Trophoblast cell (in vitro differentiated cells and primary cell): ENCODE measurements around the gene MYRF.
A peak's percentile ranks its signal among the peaks of the same experiment; 100 is the strongest.

Experiments
- DNase-seq, 2 donors: peaks; one replicate each; pipeline ENCODE4 v3.0.0-alpha.2; 2016
- H2AFZ ChIP-seq: 2 replicates; pipeline ENCODE4 v1.6.1; 2013; ENCODE audit warnings: low read length, moderate library complexity, mild to moderate bottlenecking; ENCODE audit not compliant: insufficient read depth, poor library complexity
- H2AK5ac ChIP-seq: 2 replicates; pipeline ENCODE4 v1.6.1; 2013; ENCODE audit warnings: mild to moderate bottlenecking, low read length
- H2BK120ac ChIP-seq: 2 replicates; pipeline ENCODE4 v1.6.1; 2013; ENCODE audit warnings: low read length, mild to moderate bottlenecking, moderate library complexity; ENCODE audit not compliant: insufficient read depth, poor library complexity
- H2BK12ac ChIP-seq: 2 replicates; pipeline ENCODE4 v1.6.1; 2013; ENCODE audit warnings: mild to moderate bottlenecking, low read length, moderate library complexity
- H2BK5ac ChIP-seq: 2 replicates; pipeline ENCODE4 v1.6.1; 2013; ENCODE audit warnings: low read length, low read depth, moderate library complexity, mild to moderate bottlenecking; ENCODE audit not compliant: poor library complexity
- H3K14ac ChIP-seq: 2 replicates; pipeline ENCODE4 v1.6.1; 2013; ENCODE audit warnings: mild to moderate bottlenecking, low read length
- H3K18ac ChIP-seq: 2 replicates; pipeline ENCODE4 v1.6.1; 2013; ENCODE audit warnings: mild to moderate bottlenecking, low read length
- H3K23ac ChIP-seq: 2 replicates; pipeline ENCODE4 v1.6.1; 2013; ENCODE audit warnings: low read length
- H3K27ac ChIP-seq: 2 replicates; pipeline ENCODE4 v1.5.1; 2013; ENCODE audit warnings: low read depth, mild to moderate bottlenecking, inconsistent platforms, low read length, moderate library complexity
- H3K27me3 ChIP-seq: 2 replicates; pipeline ENCODE4 v1.6.1; 2013; ENCODE audit warnings: inconsistent platforms, mild to moderate bottlenecking, low read length, moderate library complexity; ENCODE audit not compliant: insufficient read depth
- H3K36me3 ChIP-seq, 2 experiments: 1 replicate in 1 of 2; 2 replicates in 1 of 2; pipeline ENCODE4 v1.6.1; 2013; ENCODE audit warnings: low read length in 2 of 2, mild to moderate bottlenecking in 2 of 2, moderate library complexity in 1 of 2; ENCODE audit not compliant: insufficient read depth in 2 of 2, control insufficient read depth in 1 of 2
- H3K4ac ChIP-seq: 2 replicates; pipeline ENCODE4 v1.6.1; 2013; ENCODE audit warnings: low read depth, mild to moderate bottlenecking, low read length, moderate library complexity
- H3K4me1 ChIP-seq, 2 experiments: 1 replicate in 1 of 2; 2 replicates in 1 of 2; pipeline ENCODE4 v1.6.1; 2013; ENCODE audit warnings: low read length in 2 of 2, mild to moderate bottlenecking in 2 of 2, moderate library complexity in 1 of 2; ENCODE audit not compliant: insufficient read depth in 2 of 2, control insufficient read depth in 1 of 2
- H3K4me2 ChIP-seq: 2 replicates; pipeline ENCODE4 v1.6.1; 2013; ENCODE audit warnings: inconsistent platforms, mild to moderate bottlenecking, low read length, moderate library complexity
- H3K4me3 ChIP-seq: 2 replicates; pipeline ENCODE4 v1.5.1; 2013; ENCODE audit warnings: mild to moderate bottlenecking, low read depth, low read length, inconsistent platforms
- H3K79me1 ChIP-seq: one replicate; pipeline ENCODE4 v1.6.1; 2013; ENCODE audit warnings: low read length
- H3K79me2 ChIP-seq: 2 replicates; pipeline ENCODE4 v1.6.1; 2013; ENCODE audit warnings: low read length, mild to moderate bottlenecking; ENCODE audit not compliant: control insufficient read depth, insufficient read depth, poor library complexity
- H3K9ac ChIP-seq: 2 replicates; pipeline ENCODE4 v1.6.1; 2013; ENCODE audit warnings: mild to moderate bottlenecking, low read length
- H3K9me3 ChIP-seq: 2 replicates; pipeline ENCODE4 v1.6.1; 2013; ENCODE audit warnings: low read depth, mild to moderate bottlenecking, control low read depth, inconsistent platforms, low read length; ENCODE audit not compliant: insufficient read depth
- H4K12ac ChIP-seq: 2 replicates; pipeline ENCODE4 v1.6.1; 2013; ENCODE audit warnings: low read depth, mild to moderate bottlenecking, low read length, moderate library complexity
- H4K8ac ChIP-seq: 2 replicates; pipeline ENCODE4 v1.6.1; 2013; ENCODE audit warnings: low read depth, mild to moderate bottlenecking, low read length, moderate library complexity
- H4K91ac ChIP-seq: one replicate; pipeline ENCODE4 v1.6.1; 2013; ENCODE audit warnings: low read depth, mild to moderate bottlenecking, low read length, moderate library complexity
- WGBS: extraction: QIAGEN DNeasy Blood & Tissue Kit; methylation state at CpG from one replicate; pipeline ENCODE4 v1.1.7; 2013; ENCODE audit warnings: missing lambda C conversion rate; ENCODE audit not compliant: insufficient read length, insufficient coverage; ENCODE audit errors: extremely low coverage; 5-methylcytosine and 5-hydroxymethylcytosine counted together

Gene MYRF

DNA sequence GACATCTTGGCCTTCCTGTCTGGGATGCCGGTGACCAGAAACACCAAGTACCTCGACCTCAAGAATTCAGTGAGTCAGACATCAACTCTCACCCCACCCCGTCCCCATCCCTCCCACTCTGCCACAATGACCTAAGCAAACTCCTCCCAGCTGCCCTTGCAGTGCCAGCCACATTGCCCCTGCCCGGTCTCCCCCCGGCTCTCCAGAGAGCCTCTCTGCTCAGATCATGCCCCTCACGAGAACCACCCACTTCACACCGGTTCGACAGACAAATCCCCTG is 23.6 kb upstream of the MYRF start:
- H2AK5ac ChIP-seq = no peak overlapping the region
- H3K27ac ChIP-seq = no peak overlapping the region
- no peak overlapping the region for H3K4me2 ChIP-seq
- WGBS = no CpG with 5 or more reads among the region's 8 CpGs
- H3K79me2 ChIP-seq = no peaks in the 10 kb centered on the region
- H4K91ac ChIP-seq = no peak overlapping the region
- H2AFZ ChIP-seq = no peak overlapping the region
- H4K8ac ChIP-seq = no peak overlapping the region
- no peak overlapping the region for H2BK120ac ChIP-seq
- H2BK12ac ChIP-seq = no peak overlapping the region
- no peak overlapping the region for H3K4ac ChIP-seq
- H3K36me3 ChIP-seq = no peaks in the 10 kb centered on the region
- H3K23ac ChIP-seq = no peak overlapping the region
- no peak overlapping the region for H3K14ac ChIP-seq
- no peak overlapping the region for H3K4me3 ChIP-seq
- no peaks in the 10 kb centered on the region for H3K27me3 ChIP-seq
- H4K12ac ChIP-seq = no peak overlapping the region
- no peak overlapping the region for H2BK5ac ChIP-seq
- no peaks in the 10 kb centered on the region for H3K9me3 ChIP-seq
- no peaks in the 10 kb centered on the region for H3K79me1 ChIP-seq
- DNase-seq = no peak
- H3K4me1 ChIP-seq = peaks cover 2 to 7% of the 10 kb centered on the region in 2 experiments
- H3K18ac ChIP-seq = no peak overlapping the region
- H3K9ac ChIP-seq = no peak overlapping the region

DNA sequence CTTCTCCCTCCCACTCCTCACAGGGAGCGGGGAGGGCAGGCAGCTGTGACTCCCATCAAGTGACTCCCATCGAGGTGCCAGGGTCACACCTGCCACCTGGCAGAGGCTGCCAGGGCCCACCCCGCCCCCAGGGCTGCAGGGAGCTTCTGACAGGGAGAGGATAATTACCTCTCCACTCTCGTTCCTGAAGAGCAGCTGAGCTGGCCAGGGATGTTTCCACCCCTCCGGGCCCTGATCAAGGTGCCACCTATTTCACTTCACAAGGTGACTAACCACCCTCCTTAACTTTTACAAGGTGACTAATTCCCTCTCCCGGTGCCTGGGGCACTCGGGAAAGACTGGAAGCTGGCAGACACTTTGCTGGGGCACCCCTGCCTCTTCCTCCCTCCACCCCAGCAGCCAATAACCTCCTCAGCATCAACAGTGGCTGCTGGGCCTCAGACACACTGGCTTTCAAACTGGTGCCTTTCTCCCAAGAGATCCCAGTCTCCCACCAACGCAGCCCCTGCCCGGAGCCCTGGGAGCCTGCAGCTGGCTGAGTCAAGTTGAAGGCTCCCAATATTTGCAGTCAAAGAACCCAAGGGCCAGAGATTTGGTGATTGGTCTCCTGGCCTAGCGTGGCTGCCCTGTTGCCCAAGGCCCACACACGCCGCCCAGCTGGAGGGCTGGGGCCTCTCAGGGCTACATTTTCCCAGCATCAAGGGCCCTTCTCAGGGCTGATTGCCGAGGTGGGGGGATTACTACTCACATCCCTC is 22.0 kb upstream of the MYRF start:
- Histone ChIP-seq H3K4ac (no peak overlapping the region), H3K23ac (no peak overlapping the region), H2BK120ac (no peak overlapping the region), H3K18ac (no peak overlapping the region), H4K12ac (no peak overlapping the region), H3K27ac (no peak overlapping the region), H3K4me1 (peaks cover 2 to 7% of the 10 kb centered on the region in 2 experiments), H3K4me3 (no peak overlapping the region), H3K4me2 (no peak overlapping the region), H3K36me3 (peaks cover 0 to 6% of the 10 kb centered on the region in 2 experiments), H3K79me1 (no peaks in the 10 kb centered on the region), H2AK5ac (no peak overlapping the region), H3K27me3 (no peaks in the 10 kb centered on the region), H4K91ac (no peak overlapping the region), H3K14ac (no peak overlapping the region), H3K9me3 (no peaks in the 10 kb centered on the region), H4K8ac (no peak overlapping the region), H2BK12ac (no peak overlapping the region), H2BK5ac (no peak overlapping the region), H3K79me2 (no peaks in the 10 kb centered on the region), H2AFZ (no peak overlapping the region), H3K9ac (no peak overlapping the region)
- DNase-seq = peak; percentile 68 to 77
- WGBS = no CpG with 5 or more reads among the region's 13 CpGs

DNA sequence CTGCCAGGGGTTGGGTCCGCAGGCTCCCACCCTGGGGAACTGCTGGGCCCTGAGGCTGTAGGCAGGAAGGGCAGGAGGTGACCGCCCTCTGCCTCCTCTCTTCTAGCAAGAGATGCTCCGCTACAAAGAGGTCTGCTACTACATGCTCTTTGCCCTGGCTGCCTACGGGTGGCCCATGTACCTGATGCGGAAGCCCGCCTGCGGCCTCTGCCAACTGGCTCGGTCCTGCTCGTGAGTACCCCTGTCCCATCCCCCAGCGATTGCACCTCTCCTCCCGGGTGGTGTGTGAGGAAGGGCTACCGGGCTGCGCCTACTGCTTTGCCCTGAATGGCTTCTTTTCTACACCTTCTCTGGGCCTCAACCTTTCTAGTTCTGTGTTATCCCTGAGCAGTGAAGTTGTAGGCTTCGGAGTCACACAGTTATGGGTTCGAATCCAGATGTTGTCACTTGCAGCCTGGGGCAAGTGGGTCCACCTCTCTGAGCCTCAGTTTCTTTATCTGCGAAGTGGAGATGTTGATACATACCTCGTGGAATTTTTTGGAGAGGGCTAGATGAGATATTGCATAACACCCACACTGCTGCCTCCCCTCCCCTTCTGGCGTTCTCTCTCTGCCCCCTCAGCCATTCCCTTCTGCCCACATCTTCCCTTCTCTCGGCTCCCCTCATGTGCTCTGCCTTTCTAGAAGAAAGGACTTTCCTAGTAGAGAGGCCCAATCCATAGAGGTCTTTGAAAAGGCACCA is 21.1 kb upstream of the MYRF start:
- no peak overlapping the region for H2BK5ac ChIP-seq
- no peak overlapping the region for H2AK5ac ChIP-seq
- H3K23ac ChIP-seq = no peak overlapping the region

DNA sequence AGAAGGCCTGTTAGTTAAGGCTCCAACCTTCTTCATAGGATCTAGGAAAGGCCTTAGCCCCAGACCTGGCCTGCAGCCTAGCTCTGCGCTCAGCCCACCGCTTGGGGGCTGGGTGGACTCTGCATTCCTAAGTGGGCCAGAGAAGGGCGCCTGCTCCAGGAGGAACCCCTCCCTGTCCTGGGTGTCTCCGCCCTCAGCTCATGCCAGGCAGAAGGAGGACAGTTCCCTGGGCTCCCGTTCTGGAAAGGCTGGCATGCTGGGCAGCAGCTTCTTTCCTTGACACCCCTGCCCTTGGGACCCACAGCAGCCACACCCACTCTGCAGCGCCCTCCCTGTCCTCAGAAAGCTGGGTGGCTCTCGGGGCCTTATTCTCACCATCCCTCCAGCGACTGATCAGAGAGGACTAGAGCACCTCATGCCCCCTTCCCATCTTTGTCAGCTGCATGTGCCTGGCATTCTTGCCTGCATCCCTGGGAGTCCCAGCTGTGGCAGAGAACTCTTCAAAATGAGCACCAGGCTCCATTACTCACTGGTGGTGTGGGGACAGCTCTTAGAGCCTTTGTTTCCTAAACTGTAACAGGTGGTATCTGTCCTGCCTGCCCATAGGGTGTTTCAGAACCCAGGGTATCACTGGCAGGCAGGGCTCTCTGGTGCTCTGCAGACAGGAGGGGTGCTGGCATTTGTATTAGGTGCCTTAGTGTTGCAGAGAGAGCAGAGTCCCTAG is 20.3 kb upstream of the MYRF start:
- Histone ChIP-seq H3K4me1 (peaks cover 2 to 3% of the 10 kb centered on the region in 2 experiments), H3K4me2 (no peak overlapping the region), H3K27me3 (no peaks in the 10 kb centered on the region), H4K91ac (no peak overlapping the region), H4K8ac (no peak overlapping the region), H3K23ac (no peak overlapping the region), H2AFZ (no peak overlapping the region), H3K79me1 (no peaks in the 10 kb centered on the region), H3K4me3 (no peak overlapping the region), H3K4ac (no peak overlapping the region), H2BK5ac (no peak overlapping the region), H2AK5ac (no peak overlapping the region), H3K36me3 (peaks cover 0 to 8% of the 10 kb centered on the region in 2 experiments), H3K9me3 (no peaks in the 10 kb centered on the region), H3K79me2 (no peaks in the 10 kb centered on the region), H2BK120ac (no peak overlapping the region), H3K14ac (no peak overlapping the region), H3K27ac (no peak overlapping the region), H3K9ac (no peak overlapping the region), H3K18ac (no peak overlapping the region), H2BK12ac (no peak overlapping the region), H4K12ac (no peak overlapping the region)
- no peak for DNase-seq
- no CpG with 5 or more reads among the region's 8 CpGs for WGBS

More for the DNA sequence above, 21.1 kb upstream of the MYRF start:
- Histone ChIP-seq H3K4me1 (peaks cover 2 to 3% of the 10 kb centered on the region in 2 experiments), H3K9ac (no peak overlapping the region), H3K79me1 (no peaks in the 10 kb centered on the region), H3K4me2 (no peak overlapping the region), H3K14ac (no peak overlapping the region), H2BK12ac (no peak overlapping the region), H3K9me3 (no peaks in the 10 kb centered on the region), H3K79me2 (no peaks in the 10 kb centered on the region), H4K12ac (no peak overlapping the region), H4K91ac (no peak overlapping the region), H2BK120ac (no peak overlapping the region), H4K8ac (no peak overlapping the region), H3K27me3 (no peaks in the 10 kb centered on the region), H3K36me3 (peaks cover 0 to 7% of the 10 kb centered on the region in 2 experiments), H3K4ac (no peak overlapping the region), H2AFZ (no peak overlapping the region), H3K18ac (no peak overlapping the region), H3K4me3 (no peak overlapping the region), H3K27ac (no peak overlapping the region)
- DNase-seq = no peak
- WGBS = no CpG with 5 or more reads among the region's 19 CpGs
